SKM-1 treated with dmso at 0.1 percent for 144 hours (cell line): ENCODE results near the gene EHMT1.

Experiments used
- DNase-seq: peaks from one replicate; lab custom pipeline; 2025; ENCODE audit not compliant: unreplicated experiment; lab: John Stamatoyannopoulos, UW

The EHMT1 gene

GRCh38 chr9:137781906-137782585, 163.2 kb downstream of the EHMT1 start:
- DNase-seq = no peak

GRCh38 chr9:137783521-137783920, 164.7 kb downstream of the EHMT1 start:
- DNase-seq = no peak

GRCh38 chr9:137784046-137784445, 165.2 kb downstream of the EHMT1 start:
- DNase-seq = no peak

- DNase-seq = no peak
Measured at GRCh38 chr9:137784641-137785513, 166.1 kb downstream of the EHMT1 start.

- no peak for DNase-seq
Measured at GRCh38 chr9:137785704-137786161, 166.9 kb downstream of the EHMT1 start.

GRCh38 chr9:137786511-137786920, 167.7 kb downstream of the EHMT1 start:
- no peak for DNase-seq

GRCh38 chr9:137787381-137787780, 168.6 kb downstream of the EHMT1 start:
- DNase-seq = no peak

- DNase-seq = no peak
Measured at GRCh38 chr9:137787786-137788505, 169.1 kb downstream of the EHMT1 start.

- no peak for DNase-seq
Measured at GRCh38 chr9:137788561-137789294, 169.9 kb downstream of the EHMT1 start.

GRCh38 chr9:137789295-137789895, 170.6 kb downstream of the EHMT1 start:
- no peak for DNase-seq

- no peak for DNase-seq
Measured at GRCh38 chr9:137791947-137792346, 173.1 kb downstream of the EHMT1 start.

- no peak for DNase-seq
Measured at GRCh38 chr9:137793196-137793841, 174.5 kb downstream of the EHMT1 start.

- DNase-seq = no peak
Measured at GRCh38 chr9:137795156-137795666, 176.4 kb downstream of the EHMT1 start.

GRCh38 chr9:137797206-137798120, 178.7 kb downstream of the EHMT1 start:
- no peak for DNase-seq

- no peak for DNase-seq
Measured at GRCh38 chr9:137798142-137798541, 179.3 kb downstream of the EHMT1 start.

- DNase-seq = no peak
Measured at GRCh38 chr9:137798901-137799629, 180.3 kb downstream of the EHMT1 start.

- no peak for DNase-seq
Measured at GRCh38 chr9:137799630-137799983, 180.8 kb downstream of the EHMT1 start.
